CD14-positive monocyte (primary cell): ENCODE measurements around the gene PCSK7. TPM values are rescaled to one million over a fixed set of nuclear protein-coding genes. Genes with fewer than 3 reads are reported as not detected.

Experiments used
- DNase-seq, 3 donors: peaks; one replicate each; pipeline ENCODE4 v3.0.0-alpha.2; 2011 to 2022
- H2AFZ ChIP-seq: 2 replicates; pipeline ENCODE4 v1.6.0; 2012; ENCODE audit warnings: mild to moderate bottlenecking, low read depth, low read length, inconsistent platforms; ENCODE audit not compliant: insufficient read depth, poor library complexity, severe bottlenecking
- H3K27ac ChIP-seq, 2 donors: 1 replicate in 1 of 2; 2 replicates in 1 of 2; pipeline ENCODE4 v1.5.1; 2012 to 2013; ENCODE audit warnings: low read length in 2 of 2, control low read depth in 1 of 2, inconsistent platforms in 1 of 2, low read depth in 1 of 2, mild to moderate bottlenecking in 1 of 2
- H3K27me3 ChIP-seq, 2 donors: one replicate each; pipeline versions ENCODE4 v1.6.0 to v1.6.1; 2011 to 2013; ENCODE audit warnings: low read length in 2 of 2; ENCODE audit not compliant: control insufficient read depth in 2 of 2, insufficient read depth in 2 of 2
- H3K36me3 ChIP-seq, 2 donors: replicated peaks in 1 of 2; 1 replicate in 1 of 2; 2 replicates in 1 of 2; pipeline versions ENCODE4 v1.5.1 to v1.6.1; 2012 to 2013; ENCODE audit warnings: low read length in 2 of 2, control low read depth in 1 of 2, inconsistent platforms in 1 of 2, mild to moderate bottlenecking in 1 of 2; ENCODE audit not compliant: insufficient read depth in 2 of 2, control insufficient read depth in 1 of 2
- H3K4me1 ChIP-seq, 2 donors: 1 replicate in 1 of 2; 2 replicates in 1 of 2; pipeline versions ENCODE4 v1.5.1 to v1.6.1; 2012 to 2013; ENCODE audit warnings: low read length in 2 of 2, control low read depth in 1 of 2, inconsistent platforms in 1 of 2, mild to moderate bottlenecking in 1 of 2, moderate library complexity in 1 of 2; ENCODE audit not compliant: insufficient read depth in 2 of 2, control insufficient read depth in 1 of 2
- H3K4me2 ChIP-seq: replicated peaks from 2 replicates; pipeline ENCODE3; 2012; ENCODE audit warnings: low read length, moderate library complexity, mild to moderate bottlenecking; ENCODE audit not compliant: poor library complexity, severe bottlenecking; ENCODE audit errors: extremely low read depth
- H3K4me3 ChIP-seq, 3 experiments: fragments of 200-600 bp in 1 of 3; sonication (generic) in 1 of 3; replicated peaks in 1 of 3; 1 replicate in 2 of 3; 2 replicates in 1 of 3; pipeline ENCODE4 v1.5.1; 2011 to 2013; ENCODE audit warnings: low read length in 3 of 3, mild to moderate bottlenecking in 3 of 3, control low read depth in 2 of 3, low read depth in 2 of 3, inconsistent platforms in 1 of 3, moderate library complexity in 1 of 3
- H3K79me2 ChIP-seq: 2 replicates; pipeline ENCODE4 v1.6.0; 2012; ENCODE audit warnings: mild to moderate bottlenecking, control low read depth, inconsistent platforms, low read length, moderate library complexity; ENCODE audit not compliant: insufficient read depth
- H3K9ac ChIP-seq: 2 replicates; pipeline ENCODE4 v1.6.0; 2017; ENCODE audit warnings: low read length, mild to moderate bottlenecking; ENCODE audit not compliant: insufficient read depth, poor library complexity, severe bottlenecking
- H3K9me3 ChIP-seq, 2 donors: replicated peaks in 1 of 2; 1 replicate in 1 of 2; 2 replicates in 1 of 2; pipeline versions ENCODE4 v1.5.1 to v1.6.1; 2012 to 2013; ENCODE audit warnings: low read length in 2 of 2, control low read depth in 1 of 2; ENCODE audit not compliant: control insufficient read depth in 1 of 2, insufficient read depth in 1 of 2
- H4K20me1 ChIP-seq: 2 replicates; pipeline ENCODE4 v1.6.0; 2012; ENCODE audit warnings: mild to moderate bottlenecking, low read length, control low read depth, moderate library complexity; ENCODE audit not compliant: insufficient read depth
- H3K27ac Mint-ChIP-seq, 7 donors: one replicate each; pipeline ENCODE4 v1.8.0; 2020; ENCODE audit warnings: mild to moderate bottlenecking in 7 of 7, mixed read lengths in 7 of 7, moderate library complexity in 6 of 7, inconsistent platforms in 2 of 7
- H3K27me3 Mint-ChIP-seq, 3 donors: one replicate each; pipeline ENCODE4 v1.8.0; 2021 to 2022; ENCODE audit warnings: low read depth in 3 of 3, mild to moderate bottlenecking in 3 of 3, mixed read lengths in 3 of 3, moderate library complexity in 3 of 3, inconsistent platforms in 1 of 3
- H3K36me3 Mint-ChIP-seq, 2 donors: one replicate each; pipeline ENCODE4 v1.8.0; 2020; ENCODE audit warnings: mixed read lengths in 2 of 2, inconsistent platforms in 1 of 2, mild to moderate bottlenecking in 1 of 2
- H3K4me1 Mint-ChIP-seq: one replicate; pipeline ENCODE4 v1.8.0; 2020; ENCODE audit warnings: mild to moderate bottlenecking, mixed read lengths
- H3K4me3 Mint-ChIP-seq, 2 donors: one replicate each; pipeline ENCODE4 v1.8.0; 2020; ENCODE audit warnings: mild to moderate bottlenecking in 2 of 2, mixed read lengths in 2 of 2, moderate library complexity in 1 of 2
- H3K9me3 Mint-ChIP-seq, 7 donors: one replicate each; pipeline ENCODE4 v1.8.0; 2020 to 2022; ENCODE audit warnings: mixed read lengths in 7 of 7, mild to moderate bottlenecking in 6 of 7, moderate library complexity in 6 of 7, inconsistent platforms in 2 of 7
- CTCF ChIP-seq: fragments of 200-600 bp; IDR thresholded peaks from one replicate; pipeline ENCODE4 v1.8.0; 2022; ENCODE audit warnings: antibody characterized with exemption, mild to moderate bottlenecking
- WGBS: methylation state at CpG from one replicate; pipeline ENCODE4 v1.1.5; 2013; ENCODE audit warnings: missing lambda C conversion rate; ENCODE audit not compliant: insufficient coverage; 5-methylcytosine and 5-hydroxymethylcytosine counted together
- intact Hi-C, 2 donors: fragments of 100-400 bp; cut with micrococcal nuclease; formaldehyde crosslinking; loops; one replicate each; pipeline versions ENCODE4 v1.15.0 to v1.15.1; 2023
- polyA plus RNA-seq, 3 donors: library from polyadenylated mRNA; depleted of rRNA in 1 of 3; unstranded in 2 of 3; stranded (reverse) in 1 of 3; fragments of 300-500 nt in 2 of 3; fragments of >200 nt in 1 of 3; fragmentation: Illumina TruSeq in 2 of 3; gene quantifications; 1 replicate in 2 of 3; 2 replicates in 1 of 3; pipeline ENCODE4 v1.2.3, GENCODE V29; 2012 to 2021

Gene PCSK7
- polyA plus RNA-seq, 3 donors: 6.1 to 93.8 (median 9.5) TPM

- H3K9me3 ChIP-seq: no peaks in the 10 kb centered on the region
- Mint-ChIP-seq H3K4me1 (no peaks in the 10 kb centered on the region), H3K9me3 (peaks cover 0 to 3% (median 0%) of the 10 kb centered on the region in 7 donors), H3K27me3 (peaks cover 0 to 1% (median 0%) of the 10 kb centered on the region in 3 donors), H3K36me3 (peaks cover 56 to 62% of the 10 kb centered on the region in 2 donors), H3K27ac (no peak overlapping the region), H3K4me3 (no peak overlapping the region)
- no peaks in the 10 kb centered on the region for H3K27me3 ChIP-seq
- no peak overlapping the region for H3K4me3 ChIP-seq
- no peak overlapping the region for H3K4me2 ChIP-seq
- no peak overlapping the region for H3K27ac ChIP-seq
- TF ChIP-seq CTCF: no peak
- no peaks in the 10 kb centered on the region for H3K4me1 ChIP-seq
- no peaks in the 10 kb centered on the region for H3K79me2 ChIP-seq
- no CpG with 5 or more reads among the region's 1 CpG for WGBS
- no peak for DNase-seq
- intact Hi-C loops: no loop called here
- H3K36me3 ChIP-seq: peaks cover 30 to 70% of the 10 kb centered on the region in 2 donors
- no peaks in the 10 kb centered on the region for H4K20me1 ChIP-seq
- no peak overlapping the region for H3K9ac ChIP-seq
- no peak overlapping the region for H2AFZ ChIP-seq
These were observed 27.5 kb upstream of the PCSK7 start for GRCh38 chr11:117259417-117259816.

- Histone ChIP-seq H2AFZ (no peak overlapping the region), H3K4me2 (no peak overlapping the region), H3K9me3 (no peaks in the 10 kb centered on the region), H3K9ac (no peak overlapping the region), H4K20me1 (no peaks in the 10 kb centered on the region), H3K79me2 (no peaks in the 10 kb centered on the region), H3K36me3 (peaks cover 26 to 73% of the 10 kb centered on the region in 2 donors), H3K4me3 (no peak overlapping the region), H3K27ac (no peak overlapping the region), H3K4me1 (no peaks in the 10 kb centered on the region), H3K27me3 (no peaks in the 10 kb centered on the region)
- H3K36me3 Mint-ChIP-seq: peaks cover 62 to 66% of the 10 kb centered on the region in 2 donors
- intact Hi-C loops: no loop called here
- TF ChIP-seq CTCF: no peak
- no peak overlapping the region for H3K4me3 Mint-ChIP-seq
- WGBS: no CpG with 5 or more reads among the region's 2 CpGs
- no peak overlapping the region for H3K27ac Mint-ChIP-seq
- H3K4me1 Mint-ChIP-seq: no peaks in the 10 kb centered on the region
- H3K27me3 Mint-ChIP-seq: peaks cover 0 to 1% (median 0%) of the 10 kb centered on the region in 3 donors
- DNase-seq: no peak
- peaks cover 0 to 3% (median 0%) of the 10 kb centered on the region in 7 donors for H3K9me3 Mint-ChIP-seq
These were observed 26.7 kb upstream of the PCSK7 start for GRCh38 chr11:117258576-117258975.
